NCI-H187 treated with DMSO at 0.1 percent for 48 hours (cell line): ENCODE measurements around the gene SCARB2.
"Not testable (repeated sequence)": the region's sequence is repeated elsewhere in the genome, so short reads cannot be mapped to it uniquely, and the experiment has no call there.

Experiments used
- DNase-seq: peaks from one replicate; lab custom pipeline; 2025; lab: John Stamatoyannopoulos, UW

Gene SCARB2

GRCh38 chr4:76213415-76214176 is at the start of gene SCARB2:
SCARB2 (minus strand) TSS chr4:76213824; CDS start chr4:76213543, 281 bp downstream.
- no peak for DNase-seq

GRCh38 chr4:76260571-76260970 is 46.9 kb upstream of the SCARB2 start:
- no peak for DNase-seq

- no peak for DNase-seq
Measured at GRCh38 chr4:76257824-76258223, 44.2 kb upstream of the SCARB2 start.

GRCh38 chr4:76256968-76257367 is 43.3 kb upstream of the SCARB2 start:
- no peak for DNase-seq

- DNase-seq: no peak
Measured at GRCh38 chr4:76256032-76256431, 42.4 kb upstream of the SCARB2 start.

- no peak for DNase-seq
Measured at GRCh38 chr4:76253511-76253910, 39.9 kb upstream of the SCARB2 start.

GRCh38 chr4:76252271-76252653 is 38.6 kb upstream of the SCARB2 start:
- DNase-seq: no peak

GRCh38 chr4:76251441-76252270 is 38.0 kb upstream of the SCARB2 start, which contains the start of gene FAM47E:
FAM47E (plus strand) TSS chr4:76251721; CDS start chr4:76251747, 26 bp downstream.
- peak; percentile 37 for DNase-seq

- no peak for DNase-seq
Measured at GRCh38 chr4:76250962-76251361, 37.3 kb upstream of the SCARB2 start.

- DNase-seq: no peak
Measured at GRCh38 chr4:76246852-76247251, 33.2 kb upstream of the SCARB2 start.

GRCh38 chr4:76246025-76246424 is 32.4 kb upstream of the SCARB2 start:
- no peak for DNase-seq

- not testable (repeated sequence) for DNase-seq
Measured at GRCh38 chr4:76243877-76244276, 30.3 kb upstream of the SCARB2 start.

- DNase-seq: no peak
Measured at GRCh38 chr4:76240236-76240635, 26.6 kb upstream of the SCARB2 start.

GRCh38 chr4:76238701-76239100 is 25.1 kb upstream of the SCARB2 start:
- DNase-seq: no peak

- DNase-seq: no peak
Measured at GRCh38 chr4:76238236-76238635, 24.6 kb upstream of the SCARB2 start.

- no peak for DNase-seq
Measured at GRCh38 chr4:76235915-76236314, 22.3 kb upstream of the SCARB2 start.

GRCh38 chr4:76235407-76235806 is 21.8 kb upstream of the SCARB2 start:
- DNase-seq: no peak

- DNase-seq: no peak
Measured at GRCh38 chr4:76234679-76235044, 21.0 kb upstream of the SCARB2 start.

- no peak for DNase-seq
Measured at GRCh38 chr4:76233967-76234678, 20.5 kb upstream of the SCARB2 start.

- DNase-seq: no peak
Measured at GRCh38 chr4:76233529-76233928, 19.9 kb upstream of the SCARB2 start.

- no peak for DNase-seq
Measured at GRCh38 chr4:76233083-76233482, 19.5 kb upstream of the SCARB2 start.

- DNase-seq: no peak
Measured at GRCh38 chr4:76232681-76233080, 19.1 kb upstream of the SCARB2 start.

- no peak for DNase-seq
Measured at GRCh38 chr4:76226418-76226817, 12.8 kb upstream of the SCARB2 start.
